Natural killer cell (primary cell): Measurements from ENCODE around the gene REEP5. TPM values are rescaled to one million over a fixed set of nuclear protein-coding genes. Genes with fewer than 3 reads are reported as not detected.
"Not testable (repeated sequence)": the region's sequence is repeated elsewhere in the genome, so short reads cannot be mapped to it uniquely, and the experiment has no call there.

Source experiments
- ATAC-seq, 3 donors: fragments of 150-1000 bp in 2 of 3; fragments of 200-7000 bp in 1 of 3; cut with Tn5 transposase; 1 replicate in 1 of 3; 2 replicates in 2 of 3; pipeline ENCODE4 v1.10.0; 2021; ENCODE audit warnings: mild to moderate bottlenecking in 2 of 3, moderate library complexity in 2 of 3
- DNase-seq, 2 donors: peaks; one replicate each; pipeline versions ENCODE4 v3.0.0 to v3.0.0-alpha.2; 2013 to 2021; ENCODE audit warnings: mixed read lengths in 1 of 2
- H3K27ac ChIP-seq: one replicate; pipeline ENCODE4 v1.5.1; 2013; ENCODE audit warnings: mild to moderate bottlenecking, low read length
- H3K27me3 ChIP-seq: one replicate; pipeline ENCODE4 v1.6.1; 2013; ENCODE audit warnings: low read length; ENCODE audit not compliant: control insufficient read depth, insufficient read depth
- H3K36me3 ChIP-seq: one replicate; pipeline ENCODE4 v1.6.1; 2013; ENCODE audit warnings: low read length; ENCODE audit not compliant: control insufficient read depth, insufficient read depth
- H3K4me1 ChIP-seq: one replicate; pipeline ENCODE4 v1.6.1; 2013; ENCODE audit warnings: low read length; ENCODE audit not compliant: control insufficient read depth, insufficient read depth
- H3K4me3 ChIP-seq: one replicate; pipeline ENCODE4 v1.5.1; 2013; ENCODE audit warnings: low read length
- H3K9me3 ChIP-seq: one replicate; pipeline ENCODE4 v1.6.1; 2013; ENCODE audit warnings: low read length; ENCODE audit not compliant: control insufficient read depth, insufficient read depth
- H3K27ac Mint-ChIP-seq, 2 donors: one replicate each; pipeline ENCODE4 v1.8.0; 2022; ENCODE audit warnings: mild to moderate bottlenecking in 2 of 2, mixed read lengths in 2 of 2, moderate library complexity in 1 of 2
- H3K27me3 Mint-ChIP-seq, 2 donors: one replicate each; pipeline ENCODE4 v1.8.0; 2022; ENCODE audit warnings: low read depth in 2 of 2, mixed read lengths in 2 of 2
- H3K36me3 Mint-ChIP-seq: one replicate; pipeline ENCODE4 v1.8.0; 2022; ENCODE audit warnings: mixed read lengths
- H3K4me1 Mint-ChIP-seq, 2 donors: one replicate each; pipeline ENCODE4 v1.8.0; 2022; ENCODE audit warnings: mixed read lengths in 2 of 2
- H3K4me3 Mint-ChIP-seq: one replicate; pipeline ENCODE4 v1.8.0; 2022; ENCODE audit warnings: mild to moderate bottlenecking, moderate library complexity, mixed read lengths
- H3K9me3 Mint-ChIP-seq, 2 donors: one replicate each; pipeline ENCODE4 v1.8.0; 2022; ENCODE audit warnings: mixed read lengths in 2 of 2
- WGBS: methylation state at CpG from one replicate; pipeline ENCODE4 v1.1.7; 2013; ENCODE audit warnings: missing lambda C conversion rate; ENCODE audit not compliant: insufficient coverage; 5-methylcytosine and 5-hydroxymethylcytosine counted together
- intact Hi-C: fragments of 100-400 bp; cut with micrococcal nuclease; formaldehyde crosslinking; loops from one replicate; pipeline ENCODE4 v1.14.2; 2022
- total RNA-seq, 4 donors: library from RNA; stranded (reverse); fragments of 120-200 nt in 1 of 4; gene quantifications; one replicate each; pipeline versions ENCODE4 v1.2.3 to v1.2.4, GENCODE V29; 2013 to 2022
- TF ChIP-seq, protein P1 (sequence below): fragments of 200-600 bp; IDR thresholded peaks from one replicate; pipeline ENCODE4 v1.8.0; 2022; ENCODE audit warnings: antibody characterized with exemption

REEP5 gene
- total RNA-seq, 3 donors from 2014 or later (not counting 1 experiment from before 2014, with no cell fraction given): 42.8 to 46.5 (median 46.5) TPM

- H3K27ac Mint-ChIP-seq: peak within 1 kb of the TSS; percentile 95 to 96
- H3K36me3 Mint-ChIP-seq: no peaks in the 10 kb centered on the region
- no peaks in the 10 kb centered on the region for H3K9me3 Mint-ChIP-seq
- intact Hi-C loops: loop anchor here (1.0 to 5.0 kb wide), 3 partner anchors 61 to 154 kb away; partner anchors contain the start of genes APC and REEP5
- DNase-seq (peak; percentile 87 to 97), ATAC-seq (peak; percentile 93 to 97 (median 96))
- H3K4me1 Mint-ChIP-seq: peaks cover 24 to 35% of the 10 kb centered on the region in 2 donors
- Histone ChIP-seq H3K36me3 (peaks cover 19% of the 10 kb centered on the region), H3K4me3 (peak within 1 kb of the TSS; percentile 75), H3K27me3 (peaks cover 5% of the 10 kb centered on the region), H3K4me1 (peaks cover 25% of the 10 kb centered on the region), H3K9me3 (no peaks in the 10 kb centered on the region), H3K27ac (peak within 1 kb of the TSS; percentile 78)
- under 1% methylated on average over 47 of the region's 47 CpGs for WGBS
- H3K27me3 Mint-ChIP-seq: peaks cover 9 to 24% of the 10 kb centered on the region in 2 donors
- peak within 1 kb of the TSS; percentile 96 for H3K4me3 Mint-ChIP-seq
- TF ChIP-seq, protein P1, sequence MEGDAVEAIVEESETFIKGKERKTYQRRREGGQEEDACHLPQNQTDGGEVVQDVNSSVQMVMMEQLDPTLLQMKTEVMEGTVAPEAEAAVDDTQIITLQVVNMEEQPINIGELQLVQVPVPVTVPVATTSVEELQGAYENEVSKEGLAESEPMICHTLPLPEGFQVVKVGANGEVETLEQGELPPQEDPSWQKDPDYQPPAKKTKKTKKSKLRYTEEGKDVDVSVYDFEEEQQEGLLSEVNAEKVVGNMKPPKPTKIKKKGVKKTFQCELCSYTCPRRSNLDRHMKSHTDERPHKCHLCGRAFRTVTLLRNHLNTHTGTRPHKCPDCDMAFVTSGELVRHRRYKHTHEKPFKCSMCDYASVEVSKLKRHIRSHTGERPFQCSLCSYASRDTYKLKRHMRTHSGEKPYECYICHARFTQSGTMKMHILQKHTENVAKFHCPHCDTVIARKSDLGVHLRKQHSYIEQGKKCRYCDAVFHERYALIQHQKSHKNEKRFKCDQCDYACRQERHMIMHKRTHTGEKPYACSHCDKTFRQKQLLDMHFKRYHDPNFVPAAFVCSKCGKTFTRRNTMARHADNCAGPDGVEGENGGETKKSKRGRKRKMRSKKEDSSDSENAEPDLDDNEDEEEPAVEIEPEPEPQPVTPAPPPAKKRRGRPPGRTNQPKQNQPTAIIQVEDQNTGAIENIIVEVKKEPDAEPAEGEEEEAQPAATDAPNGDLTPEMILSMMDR: no peak
Observed at GRCh38 chr5:112860929-112861637, 60.9 kb downstream of the REEP5 start, which contains the start of gene SRP19. TSS of gene SRP19 (plus strand) at chr5:112861287. CDS start at chr5:112861377, 90 bp downstream.

DNA sequence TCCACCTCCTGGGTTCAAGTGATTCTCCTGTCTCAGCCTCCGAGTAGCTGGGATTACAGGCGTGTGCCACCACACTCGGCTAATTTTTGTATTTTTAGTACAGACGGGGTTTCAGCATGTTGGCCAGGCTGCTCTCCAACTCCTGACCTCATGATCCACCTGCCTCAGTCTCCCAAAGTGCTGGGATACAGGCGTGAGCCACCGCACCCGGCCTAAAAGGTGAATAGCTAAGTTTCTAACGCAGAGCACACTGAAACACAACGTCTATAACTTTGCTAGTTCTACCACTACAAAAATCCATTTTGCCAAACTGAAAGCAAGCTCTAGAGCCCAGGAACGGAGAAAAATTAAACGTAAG is 61.5 kb downstream of the REEP5 start:
- peak overlapping the region; percentile 96 for H3K4me3 Mint-ChIP-seq
- peaks cover 24 to 35% of the 10 kb centered on the region in 2 donors for H3K4me1 Mint-ChIP-seq
- not testable (repeated sequence) for DNase-seq, ATAC-seq, H3K9me3 ChIP-seq, H3K36me3 Mint-ChIP-seq, H3K9me3 Mint-ChIP-seq
- Histone ChIP-seq H3K4me1 (peaks cover 25% of the 10 kb centered on the region), H3K4me3 (peak overlapping the region; percentile 75), H3K27me3 (peaks cover 11% of the 10 kb centered on the region), H3K27ac (peak overlapping the region; percentile 78), H3K36me3 (peaks cover 19% of the 10 kb centered on the region)
- H3K27me3 Mint-ChIP-seq: peaks cover 15 to 29% of the 10 kb centered on the region in 2 donors
- H3K27ac Mint-ChIP-seq: peak overlapping the region; percentile 95 to 96
- intact Hi-C loops: loop anchor here (5.0 kb wide), 1 partner anchor 153 kb away; no protein-coding TSS in a partner anchor
- 81% methylated on average over 11 of the region's 11 CpGs for WGBS

- no peaks in the 10 kb centered on the region for H3K36me3 ChIP-seq
- DNase-seq (no peak), ATAC-seq (no peak)
- H3K4me1 ChIP-seq: peaks cover 19% of the 10 kb centered on the region
- H3K4me3 ChIP-seq: no peak overlapping the region
- Mint-ChIP-seq H3K36me3 (peaks cover 8% of the 10 kb centered on the region), H3K27me3 (peaks cover 25 to 42% of the 10 kb centered on the region in 2 donors), H3K27ac (no peak overlapping the region), H3K9me3 (peaks cover 4 to 5% of the 10 kb centered on the region in 2 donors), H3K4me1 (peaks cover 15 to 21% of the 10 kb centered on the region in 2 donors), H3K4me3 (no peak overlapping the region)
- peaks cover 12% of the 10 kb centered on the region for H3K27me3 ChIP-seq
- H3K27ac ChIP-seq: no peak overlapping the region
- intact Hi-C loops: no loop called here
- TF ChIP-seq, protein P1: no peak
- H3K9me3 ChIP-seq: no peaks in the 10 kb centered on the region
Observed at GRCh38 chr5:112857866-112858265, 64.2 kb downstream of the REEP5 start.

- Mint-ChIP-seq H3K4me1 (no peaks in the 10 kb centered on the region), H3K4me3 (no peak overlapping the region), H3K9me3 (peaks cover 4 to 5% of the 10 kb centered on the region in 2 donors), H3K27ac (no peak overlapping the region), H3K36me3 (peaks cover 8% of the 10 kb centered on the region), H3K27me3 (peaks cover 28 to 40% of the 10 kb centered on the region in 2 donors)
- no peaks in the 10 kb centered on the region for H3K9me3 ChIP-seq
- intact Hi-C loops: no loop called here
- H3K4me1 ChIP-seq: no peaks in the 10 kb centered on the region
- DNase-seq: no peak
- no peaks in the 10 kb centered on the region for H3K36me3 ChIP-seq
- WGBS: 100% methylated on average over 1 of the region's 1 CpG
- TF ChIP-seq, protein P1: no peak
- no peak overlapping the region for H3K27ac ChIP-seq
- no peak overlapping the region for H3K4me3 ChIP-seq
- ATAC-seq: no peak
- H3K27me3 ChIP-seq: peaks cover 12% of the 10 kb centered on the region
Observed at GRCh38 chr5:112854651-112855050, 67.4 kb downstream of the REEP5 start.
